BJ (cell line): Measurements from ENCODE around the gene FAM228A. TPM values are rescaled to one million over a fixed set of nuclear protein-coding genes. Genes with fewer than 3 reads are reported as not detected.
A peak's percentile ranks its signal among the peaks of the same experiment; 100 is the strongest.

ENCODE experiments used
- CTCF ChIA-PET: fragments of 350-600 bp; formaldehyde crosslinking; extraction: SDS; loops from one replicate; lab custom pipeline; 2021; ENCODE audit warnings: antibody characterized with exemption, inconsistent platforms; lab: Yijun Ruan, JAX
- POLR2A ChIA-PET: fragments of 300-600 bp; sonication (Branson Sonifier 250); formaldehyde crosslinking; extraction: SDS; loops from one replicate; lab custom pipeline; 2021; ENCODE audit warnings: antibody characterized with exemption; lab: Charles Lee
- DNase-seq: peaks from one replicate; pipeline ENCODE4 v3.0.0-alpha.2; 2011; ENCODE audit warnings: low read depth
- H3K27me3 ChIP-seq: 2 replicates; pipeline ENCODE4 v1.6.0; 2011; ENCODE audit warnings: low read length; ENCODE audit not compliant: control insufficient read depth, insufficient read depth
- H3K36me3 ChIP-seq: 2 replicates; pipeline ENCODE4 v1.5.1; 2011; ENCODE audit warnings: low read length; ENCODE audit not compliant: control insufficient read depth, insufficient read depth
- H3K4me3 ChIP-seq: 2 replicates; pipeline ENCODE4 v1.5.1; 2011; ENCODE audit warnings: low read depth, mild to moderate bottlenecking, control low read depth, low read length
- CTCF ChIP-seq: IDR thresholded peaks from 2 replicates; pipeline ENCODE4 v1.5.1; 2011; ENCODE audit warnings: low read depth, mild to moderate bottlenecking, control low read depth, inconsistent platforms, low read length, moderate library complexity; ENCODE audit not compliant: insufficient read depth
- polyA plus RNA-seq: library from polyadenylated mRNA; depleted of rRNA; stranded (reverse); fragments of >200 nt; gene quantifications from 2 replicates; pipeline ENCODE4 v1.2.3, GENCODE V29; 2011

FAM228A gene
- polyA plus RNA-seq, 1 experiment = 0.23 TPM

- no peaks in the 10 kb centered on the region for H3K36me3 ChIP-seq
- POLR2A ChIA-PET = no interaction called here
- TF ChIP-seq CTCF = peak; percentile 10; the same call in 1 of the 2 replicates
- no peak for DNase-seq
- H3K27me3 ChIP-seq = no peaks in the 10 kb centered on the region
- H3K4me3 ChIP-seq = peak overlapping the region; percentile 16
- CTCF ChIA-PET = no interaction called here
Observed at GRCh38 chr2:24175631-24176187, 856 bp downstream of the FAM228A start.

- TF ChIP-seq CTCF = no peak
- no peak overlapping the region for H3K4me3 ChIP-seq
- ChIA-PET POLR2A (interaction anchor here (0.6 kb wide), 2 partner anchors 40 to 997 kb away, joined by 5 to 16 read pairs; no protein-coding TSS in a partner anchor), CTCF (interaction anchor here (1.2 kb wide), 1 partner anchor 10 kb away, joined by 5 read pairs; no protein-coding TSS in a partner anchor)
- DNase-seq = no peak
- H3K36me3 ChIP-seq = no peaks in the 10 kb centered on the region
- H3K27me3 ChIP-seq = no peaks in the 10 kb centered on the region
Observed at GRCh38 chr2:24176326-24176725, 1.5 kb downstream of the FAM228A start.

- ChIA-PET POLR2A (no interaction called here), CTCF (interaction anchor here (0.8 to 1.3 kb wide), 3 partner anchors 8 to 95 kb away, joined by 3 to 5 read pairs (median 3); partner anchors contain the start of gene TP53I3)
- TF ChIP-seq CTCF = no peak
- Histone ChIP-seq H3K36me3 (no peaks in the 10 kb centered on the region), H3K27me3 (no peaks in the 10 kb centered on the region), H3K4me3 (no peak overlapping the region)
- no peak for DNase-seq
Observed at GRCh38 chr2:24179683-24180082, 4.8 kb downstream of the FAM228A start.

- TF ChIP-seq CTCF = no peak
- no peaks in the 10 kb centered on the region for H3K27me3 ChIP-seq
- H3K36me3 ChIP-seq = no peaks in the 10 kb centered on the region
- no peak for DNase-seq
- ChIA-PET CTCF (no interaction called here), POLR2A (no interaction called here)
- no peak overlapping the region for H3K4me3 ChIP-seq
Observed at GRCh38 chr2:24181849-24182248, 7.0 kb downstream of the FAM228A start.

GRCh38 chr2:24182507-24182906 is 7.7 kb downstream of the FAM228A start:
- TF ChIP-seq CTCF = no peak
- no peaks in the 10 kb centered on the region for H3K36me3 ChIP-seq
- POLR2A ChIA-PET = no interaction called here
- CTCF ChIA-PET = no interaction called here
- no peaks in the 10 kb centered on the region for H3K27me3 ChIP-seq
- H3K4me3 ChIP-seq = no peak overlapping the region
- DNase-seq = no peak
